Progenitor cell of endocrine pancreas (in vitro differentiated cells): ENCODE measurements around the gene TACC3. TPM values are rescaled to one million over a fixed set of nuclear protein-coding genes. Genes with fewer than 3 reads are reported as not detected.

Experiments used
- DNase-seq: peaks from one replicate; pipeline ENCODE4 v3.0.0; 2021; ENCODE audit warnings: low spot score; ENCODE audit not compliant: unreplicated experiment
- H3K27ac Mint-ChIP-seq: 2 replicates; pipeline ENCODE4 v1.8.0; 2021; ENCODE audit warnings: mild to moderate bottlenecking, moderate library complexity, mixed read lengths
- H3K27me3 Mint-ChIP-seq: 2 replicates; pipeline ENCODE4 v1.8.0; 2021; ENCODE audit warnings: mixed read lengths
- H3K36me3 Mint-ChIP-seq: 2 replicates; pipeline ENCODE4 v1.8.0; 2022; ENCODE audit warnings: mixed read lengths; ENCODE audit not compliant: insufficient read depth
- H3K4me1 Mint-ChIP-seq: 2 replicates; pipeline ENCODE4 v1.8.0; 2021; ENCODE audit warnings: low read depth, mixed read lengths
- H3K4me3 Mint-ChIP-seq: 2 replicates; pipeline ENCODE4 v1.8.0; 2021; ENCODE audit warnings: low read depth, mild to moderate bottlenecking, moderate library complexity, mixed read lengths
- H3K9me3 Mint-ChIP-seq: 2 replicates; pipeline ENCODE4 v1.8.0; 2021; ENCODE audit warnings: low read depth, mixed read lengths
- total RNA-seq: library from RNA; stranded (reverse); gene quantifications from 2 replicates; pipeline ENCODE4 v1.2.1, GENCODE V29; 2021
- TF ChIP-seq, protein P1 (sequence below): fragments of 200-600 bp; sonication (generic); IDR thresholded peaks from one replicate; pipeline ENCODE4 v1.5.0; 2021; ENCODE audit warnings: antibody characterized with exemption, mild to moderate bottlenecking; ENCODE audit not compliant: unreplicated experiment

Gene TACC3
- total RNA-seq, 1 donor from 2014 or later, result 56.2 TPM

GRCh38 chr4:1736812-1737211 is 15.5 kb downstream of the TACC3 start:
- Mint-ChIP-seq H3K27ac (no peak overlapping the region), H3K27me3 (no peaks in the 10 kb centered on the region), H3K36me3 (peaks cover 25% of the 10 kb centered on the region), H3K9me3 (peaks cover 4% of the 10 kb centered on the region), H3K4me1 (no peaks in the 10 kb centered on the region), H3K4me3 (no peak overlapping the region)
- no peak for DNase-seq
- TF ChIP-seq, protein P1, sequence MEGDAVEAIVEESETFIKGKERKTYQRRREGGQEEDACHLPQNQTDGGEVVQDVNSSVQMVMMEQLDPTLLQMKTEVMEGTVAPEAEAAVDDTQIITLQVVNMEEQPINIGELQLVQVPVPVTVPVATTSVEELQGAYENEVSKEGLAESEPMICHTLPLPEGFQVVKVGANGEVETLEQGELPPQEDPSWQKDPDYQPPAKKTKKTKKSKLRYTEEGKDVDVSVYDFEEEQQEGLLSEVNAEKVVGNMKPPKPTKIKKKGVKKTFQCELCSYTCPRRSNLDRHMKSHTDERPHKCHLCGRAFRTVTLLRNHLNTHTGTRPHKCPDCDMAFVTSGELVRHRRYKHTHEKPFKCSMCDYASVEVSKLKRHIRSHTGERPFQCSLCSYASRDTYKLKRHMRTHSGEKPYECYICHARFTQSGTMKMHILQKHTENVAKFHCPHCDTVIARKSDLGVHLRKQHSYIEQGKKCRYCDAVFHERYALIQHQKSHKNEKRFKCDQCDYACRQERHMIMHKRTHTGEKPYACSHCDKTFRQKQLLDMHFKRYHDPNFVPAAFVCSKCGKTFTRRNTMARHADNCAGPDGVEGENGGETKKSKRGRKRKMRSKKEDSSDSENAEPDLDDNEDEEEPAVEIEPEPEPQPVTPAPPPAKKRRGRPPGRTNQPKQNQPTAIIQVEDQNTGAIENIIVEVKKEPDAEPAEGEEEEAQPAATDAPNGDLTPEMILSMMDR, result no peak

GRCh38 chr4:1737666-1738065 is 16.3 kb downstream of the TACC3 start:
- DNase-seq, result no peak
- Mint-ChIP-seq H3K4me3 (no peak overlapping the region), H3K27me3 (no peaks in the 10 kb centered on the region), H3K9me3 (peaks cover 4% of the 10 kb centered on the region), H3K36me3 (peaks cover 25% of the 10 kb centered on the region), H3K4me1 (no peaks in the 10 kb centered on the region), H3K27ac (no peak overlapping the region)
- TF ChIP-seq, protein P1, result no peak

- Mint-ChIP-seq H3K27ac (no peak overlapping the region), H3K36me3 (peaks cover 26% of the 10 kb centered on the region), H3K27me3 (no peaks in the 10 kb centered on the region), H3K4me3 (no peak overlapping the region), H3K9me3 (peaks cover 4% of the 10 kb centered on the region), H3K4me1 (no peaks in the 10 kb centered on the region)
- no peak for DNase-seq
- TF ChIP-seq, protein P1, result no peak
Observed at GRCh38 chr4:1738410-1738809, 17.1 kb downstream of the TACC3 start.

GRCh38 chr4:1739358-1739757 is 18.0 kb downstream of the TACC3 start:
- peaks cover 28% of the 10 kb centered on the region for H3K36me3 Mint-ChIP-seq
- DNase-seq, result no peak
- H3K27me3 Mint-ChIP-seq, result no peaks in the 10 kb centered on the region
- H3K27ac Mint-ChIP-seq, result no peak overlapping the region
- TF ChIP-seq, protein P1, result no peak
- no peaks in the 10 kb centered on the region for H3K4me1 Mint-ChIP-seq
- H3K9me3 Mint-ChIP-seq, result peaks cover 4% of the 10 kb centered on the region
- H3K4me3 Mint-ChIP-seq, result no peak overlapping the region

- no peak overlapping the region for H3K4me3 Mint-ChIP-seq
- peaks cover 4% of the 10 kb centered on the region for H3K9me3 Mint-ChIP-seq
- no peaks in the 10 kb centered on the region for H3K27me3 Mint-ChIP-seq
Observed at GRCh38 chr4:1740021-1740545, 18.8 kb downstream of the TACC3 start.

More at GRCh38 chr4:1740021-1740545, 18.8 kb downstream of the TACC3 start:
- Mint-ChIP-seq H3K36me3 (peaks cover 28% of the 10 kb centered on the region), H3K27ac (no peak overlapping the region), H3K4me1 (no peaks in the 10 kb centered on the region)
- DNase-seq, result no peak
- TF ChIP-seq, protein P1, result no peak
